OCI-LY3 (cell line): ENCODE data around the gene MAMLD1.

Experiments used
- CTCF ChIP-seq: fragments of 200-600, 300-600 bp; sonication (generic); IDR thresholded peaks from 2 replicates; pipeline ENCODE4 v1.5.1; 2014; ENCODE audit warnings: antibody characterized with exemption, low read length, low read depth
- EZH2phosphoT487 ChIP-seq: fragments of 200-600 bp; shearing (Covaris generic); IDR thresholded peaks from 2 replicates; pipeline ENCODE4 v1.6.1; 2018; ENCODE audit warnings: antibody characterized with exemption, mixed run types, low read depth

- TF ChIP-seq CTCF (no peak), EZH2phosphoT487 (no peak)
Measured at GRCh38 chrX:150459196-150459595, 96.1 kb downstream of the MAMLD1 start.
